ENCODE data around the gene ACO2. TPM values are rescaled to one million over a fixed set of nuclear protein-coding genes. Genes with fewer than 3 reads are reported as not detected.
A peak's percentile ranks its signal among the peaks of the same experiment; 100 is the strongest.

The ACO2 gene
- total RNA-seq, 1 donor from 2014 or later: 69.9 TPM

- peaks cover 8% of the 10 kb centered on the region for H3K4me1 Mint-ChIP-seq
- no peak overlapping the region for H3K4me3 Mint-ChIP-seq
- H3K9me3 Mint-ChIP-seq: no peaks in the 10 kb centered on the region
- H3K27ac Mint-ChIP-seq: no peak overlapping the region
- peak; percentile 46 for TF ChIP-seq CTCF (IDR thresholded peaks at IDR 0.05; ENCODE audit: unreplicated experiment)
- peaks cover 11% of the 10 kb centered on the region for H3K36me3 Mint-ChIP-seq
- no peaks in the 10 kb centered on the region for H3K27me3 Mint-ChIP-seq (ENCODE audit: low read depth)
- no peak for DNase-seq (ENCODE audit: low spot score in 2 of 2, unreplicated experiment in 2 of 2)
Measured at GRCh38 chr22:41518048-41518347, 49.1 kb downstream of the ACO2 start.

DNA sequence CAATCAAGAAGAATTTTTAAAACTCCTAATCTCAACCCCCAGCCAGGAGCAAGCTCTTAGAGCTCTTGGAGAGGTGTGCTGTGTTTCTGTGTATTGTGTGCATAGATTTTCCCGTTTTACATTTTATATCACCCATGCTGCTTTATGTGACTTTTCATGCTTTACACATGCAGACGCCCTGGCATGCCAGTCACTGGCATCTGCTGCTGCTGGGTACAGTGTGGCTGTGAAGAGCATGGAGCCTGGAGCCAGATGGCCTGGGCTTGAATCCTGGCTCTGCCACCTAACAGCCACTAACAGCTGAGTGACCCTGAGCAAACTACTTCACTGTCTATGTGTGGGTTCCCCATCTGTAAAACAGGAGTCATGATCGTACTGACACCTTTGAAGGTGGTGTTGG lies 52.2 kb downstream of the ACO2 start:
- H3K9me3 Mint-ChIP-seq: no peaks in the 10 kb centered on the region
- no peak overlapping the region for H3K4me3 Mint-ChIP-seq
- H3K4me1 Mint-ChIP-seq: no peaks in the 10 kb centered on the region
- H3K27me3 Mint-ChIP-seq (ENCODE audit: low read depth): no peaks in the 10 kb centered on the region
- no peak overlapping the region for H3K27ac Mint-ChIP-seq
- no peak for DNase-seq (ENCODE audit: low spot score in 2 of 2, unreplicated experiment in 2 of 2)
- peaks cover 3% of the 10 kb centered on the region for H3K36me3 Mint-ChIP-seq
- no peak for TF ChIP-seq CTCF (IDR thresholded peaks at IDR 0.05; ENCODE audit: unreplicated experiment)

DNA sequence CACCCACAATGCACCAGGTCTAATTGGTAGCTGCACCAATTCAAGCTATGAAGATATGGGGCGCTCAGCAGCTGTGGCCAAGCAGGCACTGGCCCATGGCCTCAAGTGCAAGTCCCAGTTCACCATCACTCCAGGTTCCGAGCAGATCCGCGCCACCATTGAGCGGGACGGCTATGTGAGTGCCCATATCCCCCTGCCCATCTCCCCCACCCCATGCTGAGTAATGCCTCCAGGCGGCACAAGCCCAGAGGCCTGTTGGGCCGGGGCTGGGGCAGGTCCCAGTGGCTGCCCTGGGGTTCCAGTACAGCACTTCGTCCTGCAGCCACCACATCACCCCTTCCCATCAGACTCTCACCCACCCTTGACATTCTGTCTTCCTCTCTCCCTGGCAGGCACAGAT lies 53.9 kb downstream of the ACO2 start:
- Mint-ChIP-seq H3K9me3 (no peaks in the 10 kb centered on the region), H3K27me3 (ENCODE audit: low read depth) (no peaks in the 10 kb centered on the region), H3K4me3 (no peak overlapping the region), H3K4me1 (no peaks in the 10 kb centered on the region), H3K36me3 (peaks cover 5% of the 10 kb centered on the region), H3K27ac (no peak overlapping the region)
- no peak for DNase-seq (ENCODE audit: low spot score in 2 of 2, unreplicated experiment in 2 of 2)
- TF ChIP-seq CTCF (IDR thresholded peaks at IDR 0.05; ENCODE audit: unreplicated experiment): no peak

- DNase-seq (ENCODE audit: low spot score in 2 of 2, unreplicated experiment in 2 of 2): no peak
- Mint-ChIP-seq H3K4me3 (no peak overlapping the region), H3K36me3 (peaks cover 7% of the 10 kb centered on the region), H3K27ac (peak overlapping the region; percentile 66), H3K4me1 (no peaks in the 10 kb centered on the region), H3K9me3 (no peaks in the 10 kb centered on the region), H3K27me3 (ENCODE audit: low read depth) (no peaks in the 10 kb centered on the region)
- TF ChIP-seq CTCF (IDR thresholded peaks at IDR 0.05; ENCODE audit: unreplicated experiment): no peak
Measured at GRCh38 chr22:41523464-41524221, 54.7 kb downstream of the ACO2 start.

DNA sequence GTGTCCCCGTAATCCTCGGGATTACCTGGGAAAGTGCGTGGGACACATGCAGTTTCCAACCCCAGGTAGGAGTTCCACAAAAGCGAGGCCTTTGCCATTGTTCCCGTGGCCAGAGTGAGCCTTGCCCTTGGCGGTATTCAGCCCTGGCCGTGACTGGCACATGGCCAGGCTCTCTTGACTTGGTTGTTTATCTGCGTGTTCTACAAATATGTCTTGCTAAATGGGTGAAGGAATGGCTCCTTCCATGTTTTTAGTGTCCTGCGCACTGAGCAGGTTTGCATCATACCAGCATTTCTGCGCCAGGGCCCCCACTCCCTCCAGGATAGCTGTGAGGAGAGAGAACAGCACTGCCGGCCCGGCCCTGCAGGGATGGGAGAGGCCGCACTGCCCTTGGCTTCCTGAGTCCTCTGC lies 55.3 kb downstream of the ACO2 start:
- TF ChIP-seq CTCF (IDR thresholded peaks at IDR 0.05; ENCODE audit: unreplicated experiment): no peak
- Mint-ChIP-seq H3K4me1 (no peaks in the 10 kb centered on the region), H3K36me3 (peaks cover 12% of the 10 kb centered on the region), H3K27me3 (ENCODE audit: low read depth) (no peaks in the 10 kb centered on the region), H3K9me3 (no peaks in the 10 kb centered on the region), H3K4me3 (no peak overlapping the region), H3K27ac (peak overlapping the region; percentile 66)
- no peak for DNase-seq (ENCODE audit: low spot score in 2 of 2, unreplicated experiment in 2 of 2)
